ENCODE data around the gene ADPRH.

- no peak for TF ChIP-seq POLR2AphosphoS5 (IDR thresholded peaks at IDR 0.05)
- no peak for TF ChIP-seq CTCF (IDR thresholded peaks at IDR 0.05)
- no peak for TF ChIP-seq EP300 (IDR thresholded peaks at IDR 0.05)
These were observed 33.9 kb downstream of the ADPRH start for GRCh38 chr3:119613201-119613600.

Measured in suprapubic skin (tissue), 4 donors.